ENCODE measurements around the gene SEMA5B. TPM values are rescaled to one million over a fixed set of nuclear protein-coding genes. Genes with fewer than 3 reads are reported as not detected.
A peak's percentile ranks its signal among the peaks of the same experiment; 100 is the strongest.

The SEMA5B gene
- total RNA-seq, 3 donors from 2014 or later (not counting 1 experiment from before 2014, with no cell fraction given): 0.23 TPM; not detected in 2

GRCh38 chr3:122913539-122914100 lies 113.9 kb downstream of the SEMA5B start:
- Mint-ChIP-seq H3K4me3 (peak overlapping the region; percentile 50), H3K27ac (no peak overlapping the region), H3K36me3 (no peaks in the 10 kb centered on the region), H3K4me1 (no peaks in the 10 kb centered on the region), H3K27me3 (ENCODE audit: low read depth in 2 of 2) (peaks cover 16 to 34% of the 10 kb centered on the region in 2 donors), H3K9me3 (no peaks in the 10 kb centered on the region)
- WGBS (ENCODE audit: insufficient coverage): 78% methylated on average over 33 of the region's 33 CpGs
- Histone ChIP-seq H3K27ac (ENCODE audit: low read length) (no peak overlapping the region), H3K36me3 (ENCODE audit: control insufficient read depth, insufficient read depth, low read length) (no peaks in the 10 kb centered on the region), H3K4me1 (ENCODE audit: control insufficient read depth, insufficient read depth, low read length) (peaks cover 3% of the 10 kb centered on the region), H3K4me3 (ENCODE audit: low read length) (no peak overlapping the region), H3K27me3 (ENCODE audit: control insufficient read depth, insufficient read depth, low read length) (no peaks in the 10 kb centered on the region), H3K9me3 (ENCODE audit: control insufficient read depth, insufficient read depth, low read length) (no peaks in the 10 kb centered on the region)
- intact Hi-C loops (cut with micrococcal nuclease): no loop called here
- TF ChIP-seq, protein P1, sequence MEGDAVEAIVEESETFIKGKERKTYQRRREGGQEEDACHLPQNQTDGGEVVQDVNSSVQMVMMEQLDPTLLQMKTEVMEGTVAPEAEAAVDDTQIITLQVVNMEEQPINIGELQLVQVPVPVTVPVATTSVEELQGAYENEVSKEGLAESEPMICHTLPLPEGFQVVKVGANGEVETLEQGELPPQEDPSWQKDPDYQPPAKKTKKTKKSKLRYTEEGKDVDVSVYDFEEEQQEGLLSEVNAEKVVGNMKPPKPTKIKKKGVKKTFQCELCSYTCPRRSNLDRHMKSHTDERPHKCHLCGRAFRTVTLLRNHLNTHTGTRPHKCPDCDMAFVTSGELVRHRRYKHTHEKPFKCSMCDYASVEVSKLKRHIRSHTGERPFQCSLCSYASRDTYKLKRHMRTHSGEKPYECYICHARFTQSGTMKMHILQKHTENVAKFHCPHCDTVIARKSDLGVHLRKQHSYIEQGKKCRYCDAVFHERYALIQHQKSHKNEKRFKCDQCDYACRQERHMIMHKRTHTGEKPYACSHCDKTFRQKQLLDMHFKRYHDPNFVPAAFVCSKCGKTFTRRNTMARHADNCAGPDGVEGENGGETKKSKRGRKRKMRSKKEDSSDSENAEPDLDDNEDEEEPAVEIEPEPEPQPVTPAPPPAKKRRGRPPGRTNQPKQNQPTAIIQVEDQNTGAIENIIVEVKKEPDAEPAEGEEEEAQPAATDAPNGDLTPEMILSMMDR (IDR thresholded peaks at IDR 0.05): no peak
- ATAC-seq (no peak), DNase-seq (no peak)

GRCh38 chr3:122912772-122913538 lies 114.6 kb downstream of the SEMA5B start:
- H3K9me3 Mint-ChIP-seq: no peaks in the 10 kb centered on the region
- H3K36me3 Mint-ChIP-seq: no peaks in the 10 kb centered on the region
- Histone ChIP-seq H3K4me3 (ENCODE audit: low read length) (no peak overlapping the region), H3K27me3 (ENCODE audit: control insufficient read depth, insufficient read depth, low read length) (no peaks in the 10 kb centered on the region), H3K9me3 (ENCODE audit: control insufficient read depth, insufficient read depth, low read length) (no peaks in the 10 kb centered on the region), H3K27ac (ENCODE audit: low read length) (no peak overlapping the region), H3K36me3 (ENCODE audit: control insufficient read depth, insufficient read depth, low read length) (no peaks in the 10 kb centered on the region), H3K4me1 (ENCODE audit: control insufficient read depth, insufficient read depth, low read length) (peaks cover 3% of the 10 kb centered on the region)
- no peak for ATAC-seq
- TF ChIP-seq, protein P1 (IDR thresholded peaks at IDR 0.05): no peak
- intact Hi-C loops (cut with micrococcal nuclease): no loop called here
- no peak overlapping the region for H3K27ac Mint-ChIP-seq
- no peak for DNase-seq
- H3K27me3 Mint-ChIP-seq (ENCODE audit: low read depth in 2 of 2): peaks cover 16 to 35% of the 10 kb centered on the region in 2 donors
- no peak overlapping the region for H3K4me3 Mint-ChIP-seq
- no peaks in the 10 kb centered on the region for H3K4me1 Mint-ChIP-seq
- WGBS (ENCODE audit: insufficient coverage): 35% methylated on average over 76 of the region's 76 CpGs

- H3K9me3 Mint-ChIP-seq: no peaks in the 10 kb centered on the region
- H3K9me3 ChIP-seq (ENCODE audit: control insufficient read depth, insufficient read depth, low read length): no peaks in the 10 kb centered on the region
- H3K4me1 ChIP-seq (ENCODE audit: control insufficient read depth, insufficient read depth, low read length): peaks cover 3% of the 10 kb centered on the region
- H3K36me3 ChIP-seq (ENCODE audit: control insufficient read depth, insufficient read depth, low read length): no peaks in the 10 kb centered on the region
- no peaks in the 10 kb centered on the region for H3K27me3 ChIP-seq (ENCODE audit: control insufficient read depth, insufficient read depth, low read length)
- TF ChIP-seq, protein P1 (IDR thresholded peaks at IDR 0.05): no peak
- WGBS (ENCODE audit: insufficient coverage): 96% methylated on average over 16 of the region's 16 CpGs
- no peak for DNase-seq
- no peaks in the 10 kb centered on the region for H3K36me3 Mint-ChIP-seq
- H3K27ac Mint-ChIP-seq: no peak overlapping the region
- H3K27ac ChIP-seq (ENCODE audit: low read length): no peak overlapping the region
- peaks cover 20 to 34% of the 10 kb centered on the region in 2 donors for H3K27me3 Mint-ChIP-seq (ENCODE audit: low read depth in 2 of 2)
- no peak overlapping the region for H3K4me3 Mint-ChIP-seq
- no peak for ATAC-seq
- no peaks in the 10 kb centered on the region for H3K4me1 Mint-ChIP-seq
- intact Hi-C loops (cut with micrococcal nuclease): no loop called here
- H3K4me3 ChIP-seq (ENCODE audit: low read length): no peak overlapping the region
Observed at GRCh38 chr3:122911901-122912300, 115.7 kb downstream of the SEMA5B start.

Data from natural killer cell (primary cell).